Measurements from ENCODE around the gene S100A7A. TPM values are rescaled to one million over a fixed set of nuclear protein-coding genes. Genes with fewer than 3 reads are reported as not detected.
"Not testable (repeated sequence)": the region's sequence is repeated elsewhere in the genome, so short reads cannot be mapped to it uniquely, and the experiment has no call there.

S100A7A gene
- polyA plus RNA-seq, 4 donors, result not detected

DNA sequence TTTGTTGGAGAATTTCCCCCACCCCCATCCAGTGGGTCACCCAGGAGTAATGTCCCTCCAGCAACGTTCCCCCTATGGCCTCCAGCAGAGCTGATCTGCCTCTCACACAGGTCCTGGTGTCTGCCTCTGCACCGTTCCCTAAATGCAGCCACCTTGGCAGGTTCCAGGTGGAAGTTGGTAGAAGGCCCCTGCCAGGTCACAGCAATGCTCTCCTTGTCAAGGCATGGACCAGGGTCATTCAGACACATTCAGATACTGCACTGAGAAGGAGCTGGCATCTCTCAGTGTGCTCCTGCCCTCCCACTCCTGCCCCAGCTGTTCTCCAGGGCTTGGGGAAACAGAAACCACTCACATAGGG lies 3.1 kb downstream of the S100A7A start:
- DNase-seq (ENCODE audit: low read depth in 4 of 4, low spot score in 2 of 4), result not testable (repeated sequence)

DNA sequence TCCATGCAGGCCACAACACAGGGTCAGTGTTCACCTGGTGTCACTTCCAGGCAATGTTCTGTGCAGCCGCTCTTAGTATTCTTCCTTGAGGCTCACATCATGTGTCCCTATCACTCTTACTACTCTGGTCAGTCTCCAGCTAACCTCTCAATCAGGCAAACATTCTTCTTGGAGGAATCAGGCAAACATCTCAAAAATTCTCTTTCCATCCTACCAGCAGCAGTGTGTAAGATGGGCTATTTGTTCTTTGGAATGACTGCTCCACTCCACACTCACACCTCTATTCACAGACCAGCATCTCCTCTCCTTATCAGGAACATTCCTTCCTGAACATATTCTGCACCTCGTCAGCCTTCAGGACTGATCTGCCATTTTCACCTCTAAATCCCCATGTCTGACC lies 4.0 kb downstream of the S100A7A start:
- no peak for DNase-seq (ENCODE audit: low read depth in 4 of 4, low spot score in 2 of 4)

- DNase-seq (ENCODE audit: low read depth in 4 of 4, low spot score in 2 of 4), result peak; percentile 48 to 80 (median 57)
Observed at GRCh38 chr1:153422450-153423068, 6.2 kb downstream of the S100A7A start.

GRCh38 chr1:153426809-153427208 lies 10.5 kb downstream of the S100A7A start:
- no peak for DNase-seq (ENCODE audit: low read depth in 4 of 4, low spot score in 2 of 4)

GRCh38 chr1:153428073-153428638 lies 11.8 kb downstream of the S100A7A start:
- DNase-seq (ENCODE audit: low read depth in 4 of 4, low spot score in 2 of 4), result no peak

DNA sequence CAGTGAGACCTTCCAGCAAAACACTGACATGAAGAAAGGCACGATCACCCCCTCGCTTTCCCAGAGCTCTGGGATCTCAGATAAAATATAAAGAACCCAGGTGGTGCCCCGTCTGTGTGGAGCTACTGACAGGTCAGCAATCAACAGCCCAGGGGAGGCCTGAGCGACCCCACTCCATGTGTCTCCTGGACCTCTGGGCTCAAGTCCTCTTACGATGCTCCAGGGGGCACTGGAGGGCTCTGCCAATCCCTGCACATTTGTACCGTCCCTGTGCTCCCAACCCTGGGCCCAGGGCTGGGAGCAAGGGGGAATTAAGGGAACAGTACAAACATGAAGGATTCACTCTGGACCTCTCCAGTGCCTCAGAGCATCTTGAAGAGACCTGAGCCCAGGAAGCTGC lies 12.5 kb downstream of the S100A7A start:
- no peak for DNase-seq (ENCODE audit: low read depth in 4 of 4, low spot score in 2 of 4)

DNA sequence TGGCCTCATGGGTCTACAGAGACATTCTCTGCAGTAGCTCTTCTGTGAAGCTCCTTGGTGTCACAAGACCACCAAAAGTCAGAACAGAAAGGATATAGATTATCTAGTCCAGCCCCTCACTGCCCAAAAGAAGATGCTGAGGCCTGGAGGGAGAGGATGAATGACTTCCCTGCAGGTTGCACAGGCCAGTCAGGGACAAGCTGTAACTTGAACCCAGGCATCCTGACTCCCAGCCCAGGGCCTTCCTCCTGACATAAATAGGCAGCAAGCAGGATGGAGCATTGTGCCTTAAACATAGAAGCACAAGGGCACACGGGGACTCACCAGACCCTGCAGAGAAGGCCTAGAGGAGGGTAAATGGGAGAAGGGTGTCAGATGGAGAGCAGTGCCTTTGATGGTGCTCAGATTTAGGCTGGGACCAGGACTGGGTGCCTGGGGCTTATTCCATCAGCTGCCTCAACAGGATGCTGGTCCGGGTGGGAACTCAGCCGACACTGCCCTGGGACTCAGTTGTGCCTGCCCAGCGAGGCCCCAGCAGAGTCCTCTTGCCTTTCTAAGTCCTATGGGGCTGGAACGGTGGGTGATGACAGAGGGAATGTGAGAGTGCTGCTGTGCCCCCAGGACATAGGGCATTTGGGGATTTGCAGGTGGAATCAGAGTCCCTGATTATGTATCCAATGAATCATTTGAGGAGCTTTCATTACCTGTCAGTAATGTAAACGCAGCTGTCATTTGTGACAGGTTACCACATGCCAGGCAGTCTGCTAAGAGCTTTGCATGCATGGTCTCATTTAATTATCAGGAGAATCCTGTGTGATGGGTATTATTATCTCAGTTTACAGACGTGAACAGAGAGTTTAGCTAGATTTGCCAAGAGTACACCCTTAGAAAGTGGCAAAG lies 13.2 kb downstream of the S100A7A start:
- no peak for DNase-seq (ENCODE audit: low read depth in 4 of 4, low spot score in 2 of 4)

- no peak for DNase-seq (ENCODE audit: low read depth in 4 of 4, low spot score in 2 of 4)
Observed at GRCh38 chr1:153430166-153430553, 13.8 kb downstream of the S100A7A start.

- no peak for DNase-seq (ENCODE audit: low read depth in 4 of 4, low spot score in 2 of 4)
Observed at GRCh38 chr1:153430561-153430960, 14.2 kb downstream of the S100A7A start.

DNA sequence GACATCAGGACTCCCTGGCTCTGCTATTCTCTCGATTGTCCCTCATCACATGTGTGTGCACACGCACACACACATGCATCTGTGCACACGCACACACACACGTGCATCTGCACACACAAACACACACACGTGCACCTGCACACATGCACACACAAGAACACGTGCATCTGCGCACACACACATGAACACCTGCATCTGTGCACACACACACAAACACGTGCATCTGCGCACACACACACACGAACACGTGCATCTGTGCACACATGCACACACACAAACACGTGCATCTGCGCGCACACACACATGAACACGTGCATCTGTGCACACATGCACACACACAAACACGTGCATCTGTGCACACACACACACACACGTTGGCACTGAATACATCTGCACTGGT lies 14.7 kb downstream of the S100A7A start:
- DNase-seq (ENCODE audit: low read depth in 4 of 4, low spot score in 2 of 4), result no peak

GRCh38 chr1:153431427-153431826 lies 15.1 kb downstream of the S100A7A start:
- DNase-seq (ENCODE audit: low read depth in 4 of 4, low spot score in 2 of 4), result no peak

DNA sequence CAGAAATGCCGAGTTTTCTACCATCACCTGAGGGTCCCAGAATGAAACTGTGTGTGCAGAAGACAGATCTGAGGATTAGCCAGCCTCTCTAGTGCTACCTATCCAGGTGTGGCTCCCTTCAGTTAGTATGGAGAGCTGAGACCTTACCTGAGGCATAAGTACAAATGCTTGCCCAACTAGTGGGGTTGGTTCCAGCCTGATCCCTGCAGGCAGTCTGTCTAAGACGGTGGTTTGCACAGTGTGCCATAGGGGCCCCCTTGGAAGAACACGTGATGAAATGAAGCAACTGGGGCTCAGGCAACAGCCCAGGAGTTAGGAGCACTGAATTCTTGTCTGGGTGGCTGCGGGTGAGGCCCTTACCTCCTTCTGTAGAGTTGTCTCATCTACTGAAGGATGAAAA lies 15.6 kb downstream of the S100A7A start:
- DNase-seq (ENCODE audit: low read depth in 4 of 4, low spot score in 2 of 4), result no peak

DNA sequence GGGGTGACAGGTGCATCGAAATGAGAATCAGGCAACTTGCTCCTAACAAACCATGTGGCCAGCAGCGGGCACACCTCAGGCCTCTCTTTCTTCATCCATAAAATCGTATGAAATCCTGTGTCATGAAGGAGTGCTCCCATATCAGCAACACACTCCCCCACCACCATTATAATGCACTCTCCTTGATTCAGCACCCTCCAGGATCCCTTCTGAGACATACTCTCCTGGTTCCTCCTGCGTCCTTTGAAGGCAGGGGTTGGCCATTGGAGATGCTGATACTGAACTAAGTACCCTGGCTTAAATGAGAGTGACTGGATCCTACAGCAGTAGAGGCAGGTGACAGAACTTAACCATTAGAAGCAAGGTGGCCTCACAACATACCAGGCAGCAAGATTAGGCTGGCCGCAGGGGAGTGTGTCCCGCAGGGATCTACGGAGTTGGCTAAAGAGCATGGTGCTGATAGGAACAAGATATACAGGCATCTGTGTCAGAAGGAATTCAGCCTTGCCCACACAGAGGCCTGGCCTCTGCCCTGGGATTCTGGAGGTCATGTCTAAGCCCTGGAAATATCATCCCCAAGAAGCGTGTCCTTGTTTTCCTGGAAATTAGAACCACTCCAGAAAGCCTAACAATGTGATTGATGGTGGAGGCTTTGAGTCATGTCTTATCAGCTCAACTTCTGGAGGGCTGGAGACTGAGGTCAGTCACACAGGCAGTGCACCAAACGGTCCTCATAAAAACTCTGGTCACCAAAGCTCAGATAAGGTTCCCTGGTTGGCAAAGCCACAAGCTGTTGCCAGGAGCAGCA lies 16.8 kb downstream of the S100A7A start:
- DNase-seq (ENCODE audit: low read depth in 4 of 4, low spot score in 2 of 4), result no peak

DNA sequence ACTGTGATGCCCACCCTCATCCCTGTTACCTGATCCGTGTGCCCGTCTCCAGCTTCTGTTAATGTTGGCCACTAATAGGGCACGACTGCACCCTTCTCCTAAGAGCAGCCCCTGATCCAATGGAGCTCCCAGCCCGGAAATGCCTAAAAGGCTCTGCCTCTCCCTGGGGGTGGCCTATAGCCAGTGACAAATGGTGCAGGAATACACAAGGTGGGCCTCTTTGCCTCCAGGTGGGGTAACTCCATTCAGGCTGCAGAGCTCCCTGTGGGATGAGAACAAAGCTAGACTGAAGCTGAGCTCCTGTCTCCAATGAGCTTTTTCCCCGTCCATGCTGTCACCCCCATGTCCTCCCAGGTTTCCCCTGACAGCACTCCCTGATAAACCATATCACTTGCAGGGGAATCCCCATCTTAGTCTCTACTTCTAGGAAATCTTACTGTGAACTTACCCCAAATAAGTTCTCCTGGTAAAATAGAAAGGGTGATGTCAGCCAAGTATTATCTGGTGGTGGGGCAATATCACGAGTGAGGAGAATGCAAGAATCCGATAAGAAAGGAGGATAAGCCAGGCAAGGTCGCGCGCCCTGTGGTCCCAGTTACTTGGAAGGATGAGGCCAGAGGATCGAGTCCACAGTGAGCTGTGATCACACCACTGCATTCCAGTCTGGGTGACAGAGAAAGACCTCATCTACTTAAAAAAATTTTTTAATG lies 18.6 kb downstream of the S100A7A start:
- DNase-seq (ENCODE audit: low read depth in 4 of 4, low spot score in 2 of 4), result no peak

DNA sequence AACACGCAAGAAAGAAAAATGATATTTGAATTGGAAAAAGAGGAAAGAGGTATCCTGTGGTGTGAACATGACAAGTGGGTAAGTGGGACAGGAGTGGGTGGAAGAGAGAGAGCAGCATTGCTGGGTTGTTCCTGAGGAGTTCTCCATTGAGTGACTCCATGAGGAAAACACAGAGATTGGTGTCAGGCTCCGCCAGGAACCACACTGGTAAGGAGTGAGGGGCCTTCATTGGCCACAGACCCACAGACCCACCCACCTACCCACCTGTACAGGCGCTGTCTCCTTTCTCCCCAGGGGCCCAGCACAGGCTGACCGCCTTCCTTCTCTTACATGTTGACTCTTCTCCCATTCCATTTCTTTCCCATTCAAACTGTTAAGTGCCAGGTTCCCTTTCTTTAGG lies 20.9 kb downstream of the S100A7A start:
- no peak for DNase-seq (ENCODE audit: low read depth in 4 of 4, low spot score in 2 of 4)

DNA sequence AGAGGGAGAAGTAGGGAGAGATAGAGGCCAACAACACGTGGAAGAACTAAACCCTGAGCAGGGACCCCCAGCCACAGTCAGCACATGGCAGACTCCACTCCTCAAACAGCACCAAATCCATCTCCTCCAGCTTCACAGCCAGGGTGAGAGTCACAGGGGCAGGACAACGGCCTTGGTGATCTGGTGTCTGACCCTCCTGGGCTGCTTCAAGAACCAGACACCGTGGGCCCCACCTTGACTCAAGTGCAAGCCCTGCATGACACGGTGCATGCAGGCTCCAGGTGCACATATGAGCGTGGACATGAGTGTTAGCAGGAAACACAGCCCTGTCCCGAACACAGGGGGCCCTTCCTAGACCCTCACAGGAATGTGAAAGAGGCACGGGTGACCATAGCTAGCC lies 22.3 kb downstream of the S100A7A start:
- DNase-seq (ENCODE audit: low read depth in 4 of 4, low spot score in 2 of 4), result no peak

DNA sequence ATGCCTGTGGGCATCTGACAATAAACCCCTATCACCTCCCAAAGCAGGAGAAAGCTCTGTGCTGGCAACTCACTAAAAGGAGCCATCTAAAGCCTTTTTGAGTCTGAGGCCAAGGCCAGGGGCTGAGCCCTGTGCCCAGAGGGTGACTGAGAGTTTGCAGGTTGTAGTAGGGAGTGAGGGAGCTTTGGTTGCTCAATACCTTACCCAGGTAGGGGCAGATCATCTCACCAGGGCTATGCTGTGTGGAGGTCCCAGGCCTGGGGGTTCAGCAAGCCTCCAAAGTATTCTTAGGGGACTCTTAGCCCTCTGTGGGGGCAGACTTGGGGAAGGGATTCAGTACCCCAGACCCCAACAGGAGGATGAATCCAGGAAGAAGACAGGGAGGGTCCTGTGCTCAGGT lies 23.0 kb downstream of the S100A7A start:
- no peak for DNase-seq (ENCODE audit: low read depth in 4 of 4, low spot score in 2 of 4)

DNA sequence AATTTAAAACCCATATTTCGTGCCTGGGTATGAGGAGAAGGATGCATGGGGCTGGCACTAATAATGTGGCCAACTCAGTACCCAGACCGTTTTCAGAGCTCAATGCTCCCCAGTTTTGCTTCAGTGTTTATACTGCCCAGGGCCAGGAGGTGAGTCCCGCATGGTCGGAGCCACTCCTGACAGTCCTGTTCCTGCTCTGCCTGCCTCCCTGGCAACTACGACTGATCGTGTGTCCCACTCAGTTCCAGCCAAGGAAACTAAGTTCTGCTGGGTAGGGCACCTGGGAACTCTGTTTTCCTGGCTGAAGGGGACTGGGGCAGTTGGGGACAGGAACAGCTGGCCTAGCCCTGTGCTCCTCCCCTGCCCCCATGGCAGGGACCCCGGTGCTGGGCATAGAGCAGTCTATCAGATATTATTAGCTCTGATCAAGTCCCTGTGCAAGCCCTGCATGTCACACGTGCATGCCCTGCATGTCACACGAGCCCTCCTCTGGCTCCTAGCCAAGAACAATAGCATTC lies 25.0 kb downstream of the S100A7A start:
- DNase-seq (ENCODE audit: low read depth in 4 of 4, low spot score in 2 of 4), result no peak

GRCh38 chr1:153443486-153443885 lies 27.2 kb downstream of the S100A7A start:
- DNase-seq (ENCODE audit: low read depth in 4 of 4, low spot score in 2 of 4), result no peak

DNA sequence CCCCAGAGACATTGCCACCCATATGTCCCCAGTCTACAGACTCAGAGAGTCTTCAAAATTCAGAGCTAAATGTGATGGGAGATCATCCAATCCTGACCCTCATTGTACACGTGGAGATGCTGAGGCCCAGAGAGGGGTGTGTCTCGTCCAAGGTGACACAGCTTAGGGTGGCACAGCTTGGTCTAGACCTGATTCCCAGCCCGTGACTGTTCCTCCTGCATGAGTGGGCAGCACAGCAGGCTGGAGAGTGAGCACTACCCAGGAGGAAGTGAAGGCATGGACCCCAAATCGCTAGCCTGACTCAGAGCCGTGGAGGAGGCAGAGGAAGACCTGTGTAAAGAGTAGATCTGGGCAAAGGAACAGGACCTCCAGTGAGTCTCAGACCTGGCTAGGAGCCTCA lies 27.8 kb downstream of the S100A7A start:
- DNase-seq (ENCODE audit: low read depth in 4 of 4, low spot score in 2 of 4), result no peak

Data from left renal cortex interstitium (tissue), 4 donors.